UCSD-AML1 (cell line): ENCODE measurements around the gene GCGR.

Experiments used
- DNase-seq: peaks from one replicate; lab custom pipeline; 2025; ENCODE audit not compliant: unreplicated experiment; lab: John Stamatoyannopoulos, UW

GCGR gene

DNA sequence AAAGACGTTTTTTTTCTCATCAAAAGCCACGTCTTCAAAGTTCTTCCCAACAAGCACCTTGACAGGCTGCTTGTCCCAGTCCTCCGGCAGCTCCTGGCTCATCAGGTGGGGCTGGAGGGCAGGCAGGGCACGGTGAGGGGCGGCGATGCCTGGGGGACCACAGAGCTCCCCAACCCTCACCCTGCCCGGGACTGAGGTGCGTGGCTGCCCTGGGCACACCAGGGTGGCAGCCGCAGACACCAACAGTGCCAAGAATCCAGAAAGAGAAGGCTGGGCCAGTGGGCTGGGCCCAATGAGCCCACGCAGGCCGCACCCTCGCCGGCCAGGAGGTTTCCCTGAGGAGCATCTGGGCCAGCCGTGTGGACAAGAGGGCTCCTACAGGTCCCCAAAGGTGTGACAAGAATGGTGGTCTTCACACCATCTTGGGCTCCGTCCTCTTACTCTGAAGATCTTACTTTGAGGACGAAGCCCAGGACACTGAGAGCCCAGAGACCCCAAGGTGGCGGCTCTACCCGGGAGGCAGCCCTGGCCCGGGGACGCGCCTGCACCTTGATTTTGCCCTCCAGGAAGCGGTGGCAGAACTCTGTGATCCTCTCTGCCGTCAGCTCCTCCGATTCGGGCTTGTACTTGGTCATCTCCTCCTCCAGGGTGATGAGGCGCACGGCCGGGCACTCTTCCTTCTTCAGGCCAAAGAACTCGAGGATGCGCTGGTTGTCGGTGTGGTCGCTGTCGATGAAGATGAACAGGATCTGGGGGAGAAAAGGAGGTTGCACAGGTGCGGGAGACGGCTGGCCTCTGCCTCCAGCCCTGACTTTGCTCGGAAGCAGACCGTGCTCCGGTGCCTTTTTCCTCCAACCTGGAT lies 42.2 kb downstream of the GCGR start:
- DNase-seq = no peak

DNA sequence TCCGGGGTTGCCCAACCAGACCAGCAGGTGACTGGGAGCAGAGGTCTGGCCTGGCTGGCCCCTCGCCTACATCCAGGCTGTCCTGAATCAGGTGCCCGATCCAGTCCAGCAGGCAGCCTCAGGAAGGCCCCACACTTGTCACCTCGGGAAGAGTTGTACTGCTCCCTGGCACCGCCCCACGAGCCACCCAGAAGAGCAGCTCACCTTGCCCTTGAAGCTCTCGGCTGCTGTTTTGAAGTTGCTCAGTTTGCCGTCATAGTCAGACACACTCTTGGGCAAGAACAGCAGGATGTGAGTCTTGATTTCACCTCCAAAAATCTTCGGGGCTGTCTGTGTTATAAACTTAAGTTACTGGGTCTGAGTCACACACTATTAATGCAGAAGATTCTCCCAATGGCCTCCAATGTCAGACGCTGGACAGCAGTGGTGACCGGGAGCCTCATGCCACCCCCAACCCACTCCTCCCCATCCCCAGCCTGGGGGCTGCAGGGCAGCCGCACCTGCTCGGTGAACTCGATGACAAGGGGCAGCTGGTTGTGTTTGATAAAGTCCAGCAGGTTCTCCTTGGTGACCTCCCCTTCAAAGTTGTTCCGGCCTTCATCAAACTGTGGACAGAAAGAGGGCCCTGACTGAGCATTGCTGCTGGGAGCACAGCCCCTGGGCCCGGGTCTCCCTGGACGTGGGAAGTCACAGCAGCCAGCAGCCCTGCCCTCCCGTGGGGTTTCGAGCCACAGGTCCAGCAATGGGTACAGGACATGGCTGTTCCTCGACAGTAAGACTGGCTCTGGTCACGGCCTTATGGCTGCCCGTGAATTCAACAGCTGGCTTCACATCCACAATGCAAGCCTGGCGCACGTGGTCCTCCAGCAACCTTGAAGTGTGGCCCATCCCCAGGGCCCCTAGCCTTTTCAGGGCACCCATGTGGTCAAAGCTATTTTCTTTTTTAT lies 43.1 kb downstream of the GCGR start:
- no peak for DNase-seq

DNA sequence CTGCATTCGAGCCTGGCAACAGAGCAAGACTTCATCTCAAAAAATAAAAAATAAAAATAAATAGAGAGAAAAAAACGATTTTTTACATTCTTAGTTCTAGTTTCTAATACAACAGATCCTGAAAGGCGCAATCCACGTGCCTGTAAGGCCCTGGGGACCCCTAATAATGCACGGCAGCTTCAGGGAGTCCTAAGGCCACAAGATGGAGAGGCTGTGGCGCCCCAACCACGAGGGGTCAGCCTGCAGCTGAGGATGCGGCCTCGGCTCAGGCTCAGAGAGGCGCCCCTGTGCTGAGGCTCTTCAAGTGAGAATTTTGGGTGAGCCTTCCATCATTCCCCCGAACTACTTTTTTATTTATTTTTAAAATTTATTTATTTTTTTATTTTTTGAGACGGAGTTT lies 45.5 kb downstream of the GCGR start:
- DNase-seq = no peak

- DNase-seq = no peak
These were observed 47.5 kb downstream of the GCGR start for GRCh38 chr17:81851423-81851822.

DNA sequence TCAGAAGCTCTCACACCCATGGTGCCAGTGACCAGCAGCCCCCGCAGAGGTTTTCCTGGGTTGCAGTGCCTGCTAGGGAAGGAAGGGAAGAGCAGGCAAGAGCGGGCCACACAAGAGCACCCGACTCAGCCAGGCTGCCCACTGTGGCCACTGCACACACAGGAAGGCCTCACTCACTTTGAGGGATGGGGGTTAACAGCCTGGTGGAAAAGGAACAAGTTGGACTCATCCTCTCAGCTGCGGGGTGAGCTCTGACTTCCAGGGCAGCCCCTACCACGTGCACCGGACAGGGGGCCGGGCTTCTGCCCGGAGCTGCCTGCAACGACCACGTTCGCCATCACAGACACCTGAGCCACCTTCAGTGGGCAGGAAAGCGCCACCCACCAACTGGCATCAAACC lies 48.3 kb downstream of the GCGR start:
- no peak for DNase-seq

DNA sequence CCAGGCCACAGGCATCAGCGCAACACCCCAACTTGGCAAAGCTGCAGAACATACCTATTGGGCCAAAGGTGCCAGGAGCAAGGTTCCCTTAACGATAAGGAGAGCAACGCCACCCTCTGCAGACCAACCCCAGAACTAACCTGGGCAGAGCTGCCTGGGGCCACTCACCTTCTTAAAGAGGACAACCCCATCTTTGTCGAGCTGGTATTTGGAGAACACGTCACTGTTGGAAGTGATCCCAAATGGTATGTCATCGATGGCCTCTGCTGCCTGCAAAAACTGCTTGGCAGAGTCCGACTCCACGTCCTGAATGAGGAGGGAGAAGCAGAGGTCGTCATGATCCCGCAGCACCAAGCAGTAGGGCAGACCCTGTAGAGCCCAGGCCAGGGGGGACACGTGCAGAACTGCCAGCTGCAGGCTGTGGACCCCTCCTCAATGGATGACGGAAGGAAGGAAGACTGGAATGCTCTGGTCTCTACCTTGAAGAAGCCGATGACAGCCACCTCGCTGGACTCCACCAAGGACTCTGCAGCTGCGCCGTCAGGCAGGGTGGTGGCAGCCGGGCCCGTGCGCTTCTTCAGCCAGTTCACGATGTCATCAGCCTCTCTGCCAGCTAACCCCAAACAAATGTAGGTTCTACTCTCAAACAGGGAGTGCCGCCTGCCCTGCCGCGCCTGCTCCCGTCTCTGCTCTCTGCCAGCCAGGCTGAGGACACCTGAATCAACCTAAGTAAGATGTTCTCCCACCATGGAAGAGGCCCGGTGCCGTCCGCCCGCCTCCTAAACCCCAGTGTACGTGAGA lies 51.2 kb downstream of the GCGR start:
- no peak for DNase-seq

- no peak for DNase-seq
These were observed 54.4 kb downstream of the GCGR start for GRCh38 chr17:81858170-81858966.

GRCh38 chr17:81858967-81859905 lies 55.3 kb downstream of the GCGR start:
- DNase-seq = no peak

DNA sequence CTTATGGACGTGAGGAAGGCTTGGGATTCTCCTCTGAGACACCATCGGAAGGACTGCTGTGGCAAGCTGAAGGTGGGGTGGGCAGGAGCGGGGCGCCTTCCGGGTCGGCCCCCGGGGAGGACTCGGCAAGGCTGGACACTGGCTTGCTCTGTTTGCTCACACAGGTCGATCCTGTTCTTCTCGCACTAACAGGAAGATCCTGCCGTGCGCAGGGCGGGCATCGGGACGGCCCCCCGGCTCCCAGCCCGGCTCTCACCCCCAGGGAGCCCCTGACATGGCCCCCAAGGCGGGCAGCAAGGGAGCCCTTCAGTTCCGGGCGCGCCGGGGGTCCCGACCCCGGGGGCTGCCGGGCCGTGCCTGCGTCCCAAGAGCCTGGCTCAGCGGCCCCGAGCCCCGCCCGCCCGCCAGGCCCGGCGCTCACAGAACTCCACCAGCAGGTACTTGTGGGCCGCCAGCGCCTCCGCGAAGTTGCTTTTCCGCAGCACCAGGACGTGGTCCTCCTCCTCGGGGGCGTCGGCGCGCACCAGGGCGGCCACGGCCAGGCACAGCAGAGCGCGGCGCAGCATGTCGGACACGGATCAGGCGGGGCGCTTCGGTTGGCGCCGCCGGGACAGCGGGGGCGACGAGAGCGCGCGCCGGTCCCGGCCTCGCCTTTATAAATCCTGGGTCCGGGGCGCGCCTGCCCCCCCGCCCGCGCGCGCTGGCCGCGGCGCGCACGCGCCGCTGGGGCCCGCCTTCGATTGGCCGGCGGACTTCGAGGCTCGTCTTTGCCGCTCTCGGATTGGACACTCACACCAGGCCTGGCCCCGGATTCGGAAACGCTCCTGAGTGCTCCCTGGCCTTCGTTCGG lies 56.2 kb downstream of the GCGR start, which contains the start of gene P4HB:
P4HB (minus strand) TSS at position 630 of the 850 bp plus-strand sequence; CDS start at position 566, 64 bp downstream.
- no peak for DNase-seq

DNA sequence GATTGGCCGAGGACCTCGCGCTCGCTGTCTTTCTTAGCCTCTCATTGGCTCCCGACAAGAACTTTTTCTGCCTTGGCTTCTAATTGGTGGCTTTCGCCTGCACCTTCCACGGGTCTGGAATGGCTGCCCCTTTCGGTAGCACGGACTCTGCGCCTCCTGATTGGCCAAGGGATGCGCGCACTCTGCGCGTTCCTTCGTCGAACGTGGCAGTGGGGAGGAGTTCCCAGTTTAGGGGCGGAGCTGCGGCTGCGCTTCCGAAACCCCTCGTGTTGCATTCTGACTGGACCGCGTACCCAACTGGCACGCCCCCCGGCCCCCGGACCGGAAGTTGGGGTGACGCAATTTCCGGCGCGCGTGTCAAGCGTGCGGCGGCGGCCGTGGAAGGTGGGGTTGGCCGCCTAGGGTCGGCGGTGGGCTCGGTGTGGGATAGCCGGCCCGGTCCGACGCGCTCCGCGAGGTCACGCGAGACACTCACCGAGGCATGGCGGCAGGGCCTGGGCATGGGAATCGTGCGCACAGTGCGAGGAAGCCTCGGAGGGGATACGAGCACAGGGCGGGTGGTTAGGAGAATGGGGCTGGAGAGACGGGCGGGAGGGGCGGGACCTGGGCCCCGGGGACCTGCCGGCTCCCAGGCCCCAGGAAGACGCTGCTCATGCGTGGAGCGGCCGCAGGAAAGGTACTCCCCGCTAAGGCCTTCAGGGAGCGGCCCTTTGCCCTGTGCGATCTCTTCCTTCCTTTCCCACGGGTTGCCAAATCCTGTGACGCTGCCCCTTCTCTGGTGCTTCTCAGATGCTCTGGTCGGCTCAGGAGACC lies 57.0 kb downstream of the GCGR start:
- DNase-seq = peak; percentile 100

- no peak for DNase-seq
These were observed 59.2 kb downstream of the GCGR start for GRCh38 chr17:81863123-81863675.
